GM19023 (cell line): ENCODE data around the gene PLEKHH2.

ENCODE experiments used
- ATAC-seq: cut with Tn5 transposase; IDR thresholded peaks from one replicate; pipeline ENCODE4 v1.9.1; 2021; ENCODE audit warnings: mild to moderate bottlenecking, moderate library complexity; ENCODE audit not compliant: unreplicated experiment

PLEKHH2 gene

GRCh38 chr2:43803113-43803512 is 166.1 kb downstream of the PLEKHH2 start:
- no peak for ATAC-seq

- ATAC-seq: no peak
Observed at GRCh38 chr2:43806719-43807031, 169.6 kb downstream of the PLEKHH2 start.

GRCh38 chr2:43810452-43810851 is 173.4 kb downstream of the PLEKHH2 start:
- no peak for ATAC-seq

GRCh38 chr2:43810888-43811287 is 173.8 kb downstream of the PLEKHH2 start:
- ATAC-seq: no peak

- no peak for ATAC-seq
Observed at GRCh38 chr2:43812006-43812405, 174.9 kb downstream of the PLEKHH2 start.

- no peak for ATAC-seq
Observed at GRCh38 chr2:43812947-43813346, 175.9 kb downstream of the PLEKHH2 start.

- ATAC-seq: no peak
Observed at GRCh38 chr2:43814711-43815110, 177.7 kb downstream of the PLEKHH2 start.
